A673 (cell line): Measurements from ENCODE around the gene HOXB1.

ENCODE experiments used
- CTCF ChIP-seq: fragments of 300-800, 200-600 bp; sonication (generic); conservative IDR thresholded peaks from 2 replicates; pipeline ENCODE4 v1.5.1; 2017; ENCODE audit warnings: low read depth, mild to moderate bottlenecking, antibody characterized with exemption, low read length, moderate library complexity, mixed read lengths
- EZH2 ChIP-seq: fragments of 200-600 bp; sonication (generic); IDR thresholded peaks from 2 replicates; pipeline ENCODE4 v1.6.1; 2017; ENCODE audit warnings: borderline replicate concordance, low read depth, mild to moderate bottlenecking, mixed read lengths, antibody characterized with exemption, low read length; ENCODE audit not compliant: poor library complexity, severe bottlenecking

- TF ChIP-seq EZH2: no peak
- TF ChIP-seq CTCF: no peak
Observed at GRCh38 chr17:48506246-48506645, 24.6 kb downstream of the HOXB1 start.
